HL-60/S4 treated with phorbol 12-myristate 13-acetate at 8.2 ng/mL for 4 days and 3 days (cell line): Measurements from ENCODE around the gene KIAA1217.

ENCODE experiments used
- in situ Hi-C: fragments of 300-500 bp; cut with MboI; formaldehyde crosslinking; loops from 2 replicates; pipeline ENCODE4 v1.15.0; 2022; ENCODE audit warnings: low sequenced_read_pairs

KIAA1217 gene

GRCh38 chr10:24485304-24485703, 276.4 kb downstream of the KIAA1217 start:
- in situ Hi-C loops, result no loop called here

GRCh38 chr10:24488631-24489030, 279.7 kb downstream of the KIAA1217 start:
- in situ Hi-C loops, result no loop called here

GRCh38 chr10:24493165-24493564, 284.2 kb downstream of the KIAA1217 start:
- in situ Hi-C loops, result no loop called here

GRCh38 chr10:24494236-24494635, 285.3 kb downstream of the KIAA1217 start:
- in situ Hi-C loops, result no loop called here

- in situ Hi-C loops, result no loop called here
These were observed 285.8 kb downstream of the KIAA1217 start for GRCh38 chr10:24494777-24495176.

- in situ Hi-C loops, result no loop called here
These were observed 286.9 kb downstream of the KIAA1217 start for GRCh38 chr10:24495666-24496460.

- in situ Hi-C loops, result no loop called here
These were observed 288.0 kb downstream of the KIAA1217 start for GRCh38 chr10:24496906-24497305.

GRCh38 chr10:24501056-24501711, 292.2 kb downstream of the KIAA1217 start:
- in situ Hi-C loops, result no loop called here

GRCh38 chr10:24502006-24502405, 293.1 kb downstream of the KIAA1217 start:
- in situ Hi-C loops, result no loop called here

- in situ Hi-C loops, result no loop called here
These were observed 294.0 kb downstream of the KIAA1217 start for GRCh38 chr10:24502801-24503460.

GRCh38 chr10:24503461-24504320, 294.8 kb downstream of the KIAA1217 start:
- in situ Hi-C loops, result no loop called here

GRCh38 chr10:24505759-24506158, 296.8 kb downstream of the KIAA1217 start:
- in situ Hi-C loops, result no loop called here

- in situ Hi-C loops, result no loop called here
These were observed 304.2 kb downstream of the KIAA1217 start for GRCh38 chr10:24513155-24513554.

- in situ Hi-C loops, result no loop called here
These were observed 306.5 kb downstream of the KIAA1217 start for GRCh38 chr10:24515481-24515880.

GRCh38 chr10:24518411-24518810, 309.5 kb downstream of the KIAA1217 start:
- in situ Hi-C loops, result no loop called here

GRCh38 chr10:24518981-24519597, 310.2 kb downstream of the KIAA1217 start:
- in situ Hi-C loops, result no loop called here

GRCh38 chr10:24519950-24520349, 311.0 kb downstream of the KIAA1217 start:
- in situ Hi-C loops, result no loop called here

GRCh38 chr10:24524314-24524713, 315.4 kb downstream of the KIAA1217 start:
- in situ Hi-C loops, result no loop called here

- in situ Hi-C loops, result no loop called here
These were observed 317.2 kb downstream of the KIAA1217 start for GRCh38 chr10:24526085-24526649.

- in situ Hi-C loops, result no loop called here
These were observed 320.0 kb downstream of the KIAA1217 start for GRCh38 chr10:24528946-24529345.
